ENCODE measurements around the gene GBP3.
A peak's percentile ranks its signal among the peaks of the same experiment; 100 is the strongest.
"Not testable (repeated sequence)": the region's sequence is repeated elsewhere in the genome, so short reads cannot be mapped to it uniquely, and the experiment has no call there.

Gene GBP3

GRCh38 chr1:88974616-88975172 lies 48.0 kb downstream of the GBP3 start:
- DNase-seq, result not testable (repeated sequence)

DNA sequence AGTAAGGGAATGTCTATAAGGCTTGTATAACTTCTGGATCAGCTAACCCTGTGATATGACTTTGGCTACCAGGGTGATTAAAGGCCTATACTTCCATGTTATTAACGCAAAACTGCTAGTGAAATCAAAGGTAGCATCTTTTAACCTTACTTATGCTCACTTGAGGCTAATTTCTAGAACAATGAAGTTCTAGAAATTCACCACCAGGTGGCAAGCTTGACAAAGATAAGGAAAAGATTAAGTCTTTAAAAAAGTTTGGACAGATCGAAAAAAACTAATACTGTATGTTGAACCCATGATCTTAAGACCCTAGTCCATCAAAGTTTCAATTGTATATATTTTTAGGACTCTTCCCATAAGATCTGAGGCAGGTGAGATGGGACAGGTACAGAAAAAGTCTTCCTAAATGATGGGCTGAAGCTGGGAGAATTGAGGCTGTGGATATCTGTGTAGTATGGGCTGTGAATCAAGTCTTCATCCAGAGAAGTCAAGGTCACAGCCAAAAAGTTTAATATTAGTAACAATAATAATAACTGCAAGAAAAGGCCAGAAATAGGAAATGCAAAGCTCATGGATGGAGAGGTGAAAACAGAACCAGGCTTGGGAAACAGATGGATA lies 49.0 kb downstream of the GBP3 start:
- DNase-seq, result peak in 1 of 2 experiments; percentile 2

- DNase-seq, result no peak
These were observed 60.9 kb downstream of the GBP3 start for GRCh38 chr1:88961647-88962275.

DNA sequence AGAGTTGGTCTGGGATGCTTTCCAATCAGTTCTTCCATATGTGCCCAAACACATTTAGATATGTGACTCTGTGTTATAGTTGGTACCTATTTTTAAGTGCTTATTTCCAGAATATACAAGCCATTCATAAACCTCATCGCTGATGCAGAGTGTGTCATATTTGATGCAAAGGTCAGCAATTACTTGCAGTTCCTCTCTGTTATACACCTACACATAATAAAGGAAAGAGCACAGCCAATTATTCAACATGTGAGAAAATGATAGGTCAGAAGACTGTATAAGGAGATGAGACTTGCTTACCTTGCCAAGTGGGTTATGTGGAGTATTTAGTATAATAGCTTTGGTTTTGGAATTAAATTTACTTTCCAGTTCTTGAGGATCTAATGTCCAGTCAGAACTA lies 61.6 kb downstream of the GBP3 start:
- DNase-seq, result no peak
